Measurements from ENCODE around the gene NTRK2.

DNA sequence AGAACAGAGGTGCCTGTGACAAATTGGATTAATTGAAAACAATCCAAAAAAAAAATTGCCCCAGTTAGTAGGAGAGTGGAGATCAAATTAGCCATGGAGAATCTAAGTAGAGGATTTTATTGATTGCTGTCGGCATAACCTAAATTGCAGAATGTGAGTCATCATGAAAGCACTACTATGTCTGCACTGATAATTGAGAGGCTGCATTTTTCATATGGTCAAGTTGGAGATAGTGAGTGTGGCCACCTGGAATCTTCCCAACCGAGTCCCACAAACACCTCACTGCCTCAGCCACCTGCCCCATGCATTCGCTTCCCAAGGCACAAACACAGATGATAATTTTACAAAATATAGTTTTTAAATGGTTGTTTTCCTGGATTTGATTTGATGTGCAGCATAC is 123.7 kb downstream of the NTRK2 start:
- no peak for TF ChIP-seq ZFX (IDR thresholded peaks at IDR 0.05; ENCODE audit: borderline replicate concordance)
- TF ChIP-seq, protein P1, sequence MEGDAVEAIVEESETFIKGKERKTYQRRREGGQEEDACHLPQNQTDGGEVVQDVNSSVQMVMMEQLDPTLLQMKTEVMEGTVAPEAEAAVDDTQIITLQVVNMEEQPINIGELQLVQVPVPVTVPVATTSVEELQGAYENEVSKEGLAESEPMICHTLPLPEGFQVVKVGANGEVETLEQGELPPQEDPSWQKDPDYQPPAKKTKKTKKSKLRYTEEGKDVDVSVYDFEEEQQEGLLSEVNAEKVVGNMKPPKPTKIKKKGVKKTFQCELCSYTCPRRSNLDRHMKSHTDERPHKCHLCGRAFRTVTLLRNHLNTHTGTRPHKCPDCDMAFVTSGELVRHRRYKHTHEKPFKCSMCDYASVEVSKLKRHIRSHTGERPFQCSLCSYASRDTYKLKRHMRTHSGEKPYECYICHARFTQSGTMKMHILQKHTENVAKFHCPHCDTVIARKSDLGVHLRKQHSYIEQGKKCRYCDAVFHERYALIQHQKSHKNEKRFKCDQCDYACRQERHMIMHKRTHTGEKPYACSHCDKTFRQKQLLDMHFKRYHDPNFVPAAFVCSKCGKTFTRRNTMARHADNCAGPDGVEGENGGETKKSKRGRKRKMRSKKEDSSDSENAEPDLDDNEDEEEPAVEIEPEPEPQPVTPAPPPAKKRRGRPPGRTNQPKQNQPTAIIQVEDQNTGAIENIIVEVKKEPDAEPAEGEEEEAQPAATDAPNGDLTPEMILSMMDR (IDR thresholded peaks at IDR 0.05), result no peak

Measured in 22Rv1 (cell line).